HL-60/S4 (cell line): ENCODE measurements around the gene OR8B3.

Experiments
- in situ Hi-C: fragments of 300-500 bp; cut with MboI; formaldehyde crosslinking; loops from 2 replicates; pipeline ENCODE4 v1.14.3; 2022; ENCODE audit warnings: low sequenced_read_pairs

The OR8B3 gene

DNA sequence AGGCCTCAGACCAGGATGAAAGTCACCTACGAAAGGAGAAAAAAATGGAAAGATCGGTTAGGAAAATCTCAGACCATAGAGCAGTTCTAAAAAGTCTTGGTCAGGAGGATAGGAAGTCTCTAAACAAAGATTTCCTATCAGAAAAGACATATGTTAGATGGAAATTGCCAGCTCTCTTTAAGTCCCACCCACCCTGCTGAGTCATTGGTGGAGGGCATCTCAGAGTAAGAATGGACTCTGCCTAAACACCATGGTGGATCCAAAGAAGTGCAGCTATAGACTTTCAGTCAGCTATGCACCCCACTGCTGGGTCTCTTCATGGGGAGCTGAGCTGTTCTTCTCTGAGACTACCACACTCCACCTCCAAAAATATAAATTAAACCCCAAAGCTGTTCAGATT, 18.2 kb downstream of the OR8B3 start:
- in situ Hi-C loops = no loop called here

DNA sequence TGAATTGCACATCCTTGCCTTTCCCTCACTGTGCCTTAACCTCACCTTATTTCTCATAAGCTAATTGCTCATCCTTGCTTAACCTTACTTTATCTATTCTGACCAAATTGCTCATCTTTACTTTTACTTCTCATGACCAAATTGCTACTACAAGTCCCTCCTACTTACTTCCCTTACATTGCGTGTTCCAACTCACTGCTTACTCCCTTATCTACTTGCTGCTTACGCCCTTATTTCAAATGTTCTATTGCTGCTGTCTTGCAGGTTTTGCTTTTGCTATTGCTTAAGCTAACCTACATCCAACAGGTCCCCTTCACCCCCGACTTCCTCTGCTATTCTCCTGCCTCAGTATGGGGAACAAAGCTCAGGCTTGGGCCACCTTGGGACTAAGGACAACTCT, 22.5 kb downstream of the OR8B3 start:
- in situ Hi-C loops = no loop called here

- in situ Hi-C loops = no loop called here
Observed at GRCh38 chr11:124359566-124359965, 39.3 kb downstream of the OR8B3 start.

GRCh38 chr11:124346311-124346955, 52.4 kb downstream of the OR8B3 start:
- in situ Hi-C loops = no loop called here
